ENCODE data around the gene USP7.
"Not testable (repeated sequence)": the region's sequence is repeated elsewhere in the genome, so short reads cannot be mapped to it uniquely, and the experiment has no call there.

Gene USP7

GRCh38 chr16:8923199-8923598, 40.5 kb downstream of the USP7 start:
- DNase-seq: no peak

GRCh38 chr16:8921347-8921984, 42.2 kb downstream of the USP7 start:
- no peak for DNase-seq

GRCh38 chr16:8920645-8921346, 42.9 kb downstream of the USP7 start:
- no peak for DNase-seq

- no peak for DNase-seq
These were observed 43.7 kb downstream of the USP7 start for GRCh38 chr16:8919934-8920462.

- no peak for DNase-seq
These were observed 44.4 kb downstream of the USP7 start for GRCh38 chr16:8919089-8919933.

- not testable (repeated sequence) for DNase-seq
These were observed 46.4 kb downstream of the USP7 start for GRCh38 chr16:8917336-8917735.

- no peak for DNase-seq
These were observed 47.0 kb downstream of the USP7 start for GRCh38 chr16:8916541-8917225.

- DNase-seq: no peak
These were observed 47.9 kb downstream of the USP7 start for GRCh38 chr16:8915722-8916301.

- DNase-seq: no peak
These were observed 49.6 kb downstream of the USP7 start for GRCh38 chr16:8914098-8914497.

- no peak for DNase-seq
These were observed 50.9 kb downstream of the USP7 start for GRCh38 chr16:8912793-8913192.

- no peak for DNase-seq
These were observed 52.9 kb downstream of the USP7 start for GRCh38 chr16:8910811-8911210.

GRCh38 chr16:8908810-8909468, 54.8 kb downstream of the USP7 start:
- DNase-seq: no peak

- no peak for DNase-seq
These were observed 56.6 kb downstream of the USP7 start for GRCh38 chr16:8907096-8907495.

- no peak for DNase-seq
These were observed 57.7 kb downstream of the USP7 start for GRCh38 chr16:8905795-8906591.

GRCh38 chr16:8905168-8905762, 58.4 kb downstream of the USP7 start:
- no peak for DNase-seq

- no peak for DNase-seq
These were observed 59.7 kb downstream of the USP7 start for GRCh38 chr16:8904018-8904430.

- no peak for DNase-seq
These were observed 60.7 kb downstream of the USP7 start for GRCh38 chr16:8903004-8903403.

- DNase-seq: no peak
These were observed 62.3 kb downstream of the USP7 start for GRCh38 chr16:8901320-8901861.

- no peak for DNase-seq
These were observed 63.4 kb downstream of the USP7 start for GRCh38 chr16:8900343-8900742.

GRCh38 chr16:8899709-8900317, 63.9 kb downstream of the USP7 start:
- DNase-seq: no peak
